UCSD-AML1 (cell line): ENCODE measurements around the gene PRELP.
"Not testable (repeated sequence)": the region's sequence is repeated elsewhere in the genome, so short reads cannot be mapped to it uniquely, and the experiment has no call there.

Experiments
- DNase-seq: peaks from one replicate; lab custom pipeline; 2025; ENCODE audit not compliant: unreplicated experiment; lab: John Stamatoyannopoulos, UW

PRELP gene

GRCh38 chr1:203504400-203505250 lies 29.0 kb downstream of the PRELP start:
- DNase-seq = peak; percentile 66

GRCh38 chr1:203505526-203506204 lies 30.1 kb downstream of the PRELP start:
- DNase-seq = no peak

DNA sequence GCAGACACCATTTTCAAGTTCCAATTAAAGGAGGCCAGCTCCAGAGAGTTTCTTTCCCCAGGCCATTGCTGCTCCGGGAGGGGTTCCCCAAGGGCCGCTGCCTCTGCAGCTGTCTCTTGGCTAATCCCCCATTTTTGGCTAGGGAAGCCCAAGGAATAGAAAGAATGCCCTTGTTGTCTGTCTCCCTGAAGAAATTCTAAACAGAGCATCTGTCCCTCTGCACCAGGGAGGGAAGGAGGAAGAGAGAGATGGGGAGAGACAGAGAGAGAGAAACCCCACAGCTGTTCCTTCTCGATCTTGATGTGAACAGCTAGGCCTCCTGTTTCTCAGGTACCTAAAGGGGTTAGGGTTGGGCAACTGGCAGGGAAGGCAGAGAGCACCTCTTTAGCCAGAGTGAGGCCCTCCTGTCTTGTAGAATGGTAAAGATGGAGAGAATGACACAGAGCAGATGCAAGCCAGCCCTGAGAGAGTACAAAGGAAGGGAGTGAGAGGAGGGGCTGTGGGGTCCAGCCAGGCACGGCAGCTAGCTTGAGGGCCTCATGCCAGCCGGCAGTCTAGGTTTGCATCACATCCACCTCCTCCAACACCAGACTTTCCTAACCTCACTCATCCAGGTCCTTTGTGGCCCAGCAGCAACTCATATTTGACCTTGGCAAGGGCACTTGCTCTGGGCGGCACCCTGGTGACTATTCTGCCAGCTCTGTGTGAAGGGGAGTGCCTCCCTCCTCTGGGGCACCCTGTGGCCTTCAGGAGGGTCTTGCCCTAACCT lies 31.4 kb downstream of the PRELP start:
- DNase-seq = no peak

- DNase-seq = no peak
These were observed 32.2 kb downstream of the PRELP start for GRCh38 chr1:203507759-203508158.

DNA sequence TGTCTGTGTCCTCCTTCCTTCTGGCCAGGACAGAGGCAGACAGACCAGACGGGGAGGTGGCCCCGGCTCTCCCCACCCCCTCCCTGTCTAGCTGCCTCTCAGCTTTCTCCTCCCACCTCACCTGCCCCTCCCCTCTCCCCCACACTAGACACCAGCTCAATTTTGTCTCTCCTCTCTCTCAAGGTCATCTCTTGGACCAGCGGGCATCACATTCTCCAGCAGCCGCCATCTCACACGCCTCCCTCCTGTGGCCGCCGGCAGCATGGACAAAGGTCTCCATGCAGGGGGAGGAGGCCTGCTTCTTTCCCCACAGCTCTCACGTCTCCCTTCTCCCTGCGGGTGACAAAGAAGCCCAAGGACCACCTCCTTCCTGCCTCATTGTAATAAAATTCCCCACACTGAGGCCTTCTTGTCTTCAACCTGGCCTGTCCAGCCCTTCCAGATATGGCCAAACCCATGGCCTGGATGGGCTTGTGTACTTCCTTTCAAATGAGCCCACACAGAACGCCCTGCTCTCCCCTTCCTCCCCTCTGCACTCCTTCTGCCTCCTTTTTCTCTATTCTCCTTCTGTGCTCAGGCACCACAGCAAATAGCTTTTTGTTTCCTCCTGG lies 33.0 kb downstream of the PRELP start:
- no peak for DNase-seq

DNA sequence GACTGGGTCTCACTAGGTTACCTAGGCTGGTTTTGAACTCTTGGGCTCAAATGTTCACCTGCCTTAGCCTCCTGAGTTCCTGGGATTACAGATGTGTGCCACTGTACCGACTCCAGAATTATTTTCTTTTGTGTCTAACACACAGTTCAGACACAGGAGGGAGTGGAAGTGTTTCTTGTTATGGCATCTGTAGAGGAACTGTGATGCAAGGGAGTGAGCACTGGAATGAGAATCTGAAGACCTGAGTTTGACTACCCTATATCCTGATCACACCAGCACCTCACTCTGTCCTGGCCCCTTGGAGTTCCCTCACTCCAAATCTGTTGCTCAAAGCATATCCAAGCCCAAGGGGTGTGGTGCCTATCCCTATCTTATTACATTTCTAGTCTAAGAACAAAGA lies 33.5 kb downstream of the PRELP start:
- no peak for DNase-seq

DNA sequence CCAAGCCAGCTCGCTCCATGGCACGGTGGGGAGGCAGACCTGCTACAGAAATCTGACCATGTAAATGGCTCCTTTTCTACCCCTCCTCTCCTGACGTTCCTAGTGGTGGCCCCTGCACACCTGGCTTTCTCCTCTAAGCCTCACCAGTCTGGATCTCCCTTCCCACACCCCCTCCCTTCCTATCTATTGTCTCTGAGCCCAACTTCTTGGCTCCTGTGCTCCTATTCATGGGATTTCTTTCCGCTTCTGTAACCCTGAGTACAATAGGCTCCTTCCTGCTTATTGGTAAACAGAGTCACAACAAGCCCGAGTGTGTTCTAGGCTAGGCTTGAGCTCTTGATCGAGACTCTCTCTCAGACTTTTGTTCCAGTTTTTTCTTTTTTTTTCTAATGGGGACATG lies 35.9 kb downstream of the PRELP start:
- no peak for DNase-seq

- no peak for DNase-seq
These were observed 36.3 kb downstream of the PRELP start for GRCh38 chr1:203511930-203512329.

GRCh38 chr1:203512517-203512847 lies 36.9 kb downstream of the PRELP start:
- no peak for DNase-seq

DNA sequence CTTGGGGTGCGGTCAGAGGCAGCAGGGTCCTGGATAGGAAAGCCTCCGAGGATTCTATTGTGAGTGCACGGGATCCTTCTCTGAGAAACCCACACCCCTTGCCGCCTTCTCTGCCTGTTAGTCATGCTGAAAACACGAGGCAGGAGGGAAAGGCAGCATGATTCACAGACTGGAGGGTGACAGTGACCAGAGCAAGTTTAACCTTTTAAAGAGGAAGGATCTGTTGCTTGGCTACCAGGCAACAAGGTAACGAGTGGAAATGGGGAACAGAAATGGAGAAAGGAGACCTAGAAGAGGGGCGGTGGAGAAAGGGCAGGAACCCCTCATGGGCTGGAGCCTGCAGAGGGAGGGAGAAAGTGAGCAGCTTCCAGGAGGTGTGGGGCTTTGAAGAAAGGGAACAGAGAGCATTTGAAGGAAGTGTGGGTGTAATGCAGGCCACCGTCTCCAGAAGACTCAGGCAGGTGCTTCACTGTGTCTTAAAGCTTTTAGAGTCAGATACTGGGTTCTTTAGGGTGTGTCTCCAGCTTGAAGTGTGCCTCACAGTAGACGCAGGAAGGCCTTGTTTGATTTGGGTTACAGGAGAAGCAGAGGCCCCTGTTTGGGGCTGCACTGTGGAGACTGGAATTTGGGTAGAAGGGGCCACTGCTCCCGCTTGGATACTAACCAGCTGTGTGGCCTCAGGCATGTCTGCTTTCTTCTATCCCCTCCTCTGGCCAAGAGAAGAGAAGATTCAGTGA lies 37.4 kb downstream of the PRELP start:
- DNase-seq = peak; percentile 25

DNA sequence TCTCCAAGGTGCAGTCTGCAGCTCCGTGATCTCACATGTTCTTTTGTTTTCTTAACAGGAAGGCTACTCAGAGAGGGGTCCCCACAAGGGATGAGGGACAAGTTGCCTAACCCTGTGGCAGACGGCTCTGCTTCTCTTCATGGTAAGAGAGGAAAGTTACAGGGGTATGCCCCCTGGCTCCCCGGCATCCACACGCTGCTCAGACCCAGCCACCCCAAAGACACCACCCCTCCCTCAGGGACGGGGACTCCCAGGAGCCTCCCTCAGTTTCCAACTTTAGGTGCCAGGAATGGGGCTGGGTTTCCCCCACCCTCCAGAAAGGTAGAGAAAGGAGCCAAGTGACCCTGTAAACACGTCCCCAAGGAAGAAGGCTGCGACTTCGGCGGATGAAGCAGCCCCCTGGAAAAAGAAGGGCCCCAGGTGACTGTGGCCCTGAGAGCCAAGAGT lies 38.0 kb downstream of the PRELP start:
- no peak for DNase-seq

DNA sequence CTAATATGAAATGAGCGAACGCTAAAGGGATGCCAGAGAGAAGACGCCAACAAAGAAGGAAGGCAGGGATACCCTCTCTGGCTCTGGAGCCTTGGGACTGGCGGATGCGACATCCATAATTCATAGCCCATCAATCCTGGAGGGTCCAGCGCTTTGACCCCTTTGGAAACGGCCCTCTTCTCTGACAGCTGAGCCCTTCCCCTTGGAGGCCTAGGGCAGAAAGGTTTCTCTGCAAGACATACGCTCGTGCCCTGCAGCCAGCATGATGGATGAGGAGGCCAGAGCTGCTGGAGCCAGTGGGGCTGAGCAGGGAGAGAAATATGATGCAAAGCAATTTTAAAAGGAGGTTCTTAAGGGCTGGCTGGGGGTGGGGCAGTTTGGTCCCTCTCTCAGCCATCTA lies 40.6 kb downstream of the PRELP start:
- DNase-seq = no peak

GRCh38 chr1:203516906-203517305 lies 41.3 kb downstream of the PRELP start:
- DNase-seq = no peak

DNA sequence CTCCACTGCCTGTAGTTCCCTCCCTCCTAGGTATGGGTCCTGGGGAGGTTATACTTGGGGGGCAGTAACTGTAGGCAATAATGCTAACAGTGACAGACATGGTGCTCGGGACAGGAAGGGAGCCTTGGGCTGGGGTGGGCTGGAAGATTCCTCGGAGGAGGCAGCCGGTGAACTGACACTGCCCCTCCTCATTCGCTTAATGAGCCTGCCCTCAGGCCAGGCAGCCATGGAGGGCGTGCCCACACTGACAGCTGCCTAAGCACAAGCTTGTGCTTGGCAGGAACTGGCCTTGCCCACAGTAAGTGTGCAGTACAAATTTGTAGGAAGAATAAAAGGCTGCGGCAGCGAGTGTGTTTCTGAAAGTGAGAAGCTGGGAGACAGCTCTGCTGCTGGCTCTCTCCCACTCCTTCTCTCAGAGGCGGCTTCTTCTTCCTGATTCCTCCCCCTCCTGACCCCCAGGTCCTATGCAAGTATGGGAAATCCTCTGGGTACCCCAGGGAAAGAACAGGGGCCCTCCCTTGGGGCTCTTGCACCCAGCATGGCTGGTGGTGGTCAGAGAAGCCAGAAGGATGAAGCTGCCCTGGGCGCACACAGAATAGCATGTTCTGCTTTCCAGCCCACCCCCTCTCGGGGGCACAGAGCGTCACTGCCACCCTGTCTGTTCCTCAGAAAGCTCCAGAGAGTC lies 42.0 kb downstream of the PRELP start:
- no peak for DNase-seq

DNA sequence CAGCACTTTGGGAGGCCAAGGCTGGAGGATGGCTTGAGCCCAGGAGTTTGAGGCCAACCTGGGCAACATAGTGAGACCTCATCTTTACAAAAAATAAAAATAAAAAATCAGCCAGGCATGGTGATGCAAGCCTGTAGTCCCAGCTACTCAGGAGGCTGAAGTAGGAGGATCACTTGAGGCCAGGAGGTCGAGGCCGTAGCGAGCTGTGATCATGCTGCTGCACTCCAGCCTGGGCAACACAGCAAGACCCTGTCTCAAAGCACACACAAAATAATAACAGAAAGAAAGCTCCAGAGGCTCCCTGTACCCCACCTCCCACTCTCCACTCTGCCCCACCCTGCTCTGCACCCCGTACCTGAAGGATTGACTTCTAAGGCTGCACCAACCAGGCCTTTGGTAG lies 42.5 kb downstream of the PRELP start:
- DNase-seq = not testable (repeated sequence)

- DNase-seq = no peak
These were observed 42.9 kb downstream of the PRELP start for GRCh38 chr1:203518541-203518940.

GRCh38 chr1:203519053-203519840 lies 43.6 kb downstream of the PRELP start:
- no peak for DNase-seq

DNA sequence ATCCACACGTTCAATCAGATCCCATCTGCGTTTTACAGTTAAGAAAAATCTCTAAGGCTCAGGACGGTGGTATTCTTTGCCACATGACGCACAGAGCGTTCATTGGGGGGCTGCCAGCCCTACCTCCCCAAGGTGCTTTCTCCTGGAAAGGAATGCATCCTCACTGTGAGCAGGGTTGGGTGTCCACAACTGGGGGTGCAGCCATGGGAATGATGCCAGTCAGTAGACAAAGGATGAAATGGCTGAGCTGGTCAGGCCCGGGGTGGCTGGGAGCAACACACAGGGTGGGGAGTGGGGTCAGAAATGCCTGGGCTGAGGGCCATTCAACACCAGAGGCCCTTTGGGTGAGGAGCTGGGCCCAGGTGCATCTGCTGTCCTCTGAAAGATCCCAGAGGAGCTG lies 44.3 kb downstream of the PRELP start:
- DNase-seq = no peak

GRCh38 chr1:203520315-203520714 lies 44.7 kb downstream of the PRELP start:
- DNase-seq = no peak
